CD4-positive, alpha-beta T cell treated with Interleukin-4 for 1 hour (primary cell): ENCODE results near the gene MFRP.

Experiments
- DNase-seq, 2 donors: peaks; one replicate each; pipeline ENCODE4 v3.0.0-alpha.2; 2020 to 2022

MFRP gene

GRCh38 chr11:119356349-119357031 lies 10.0 kb upstream of the MFRP start:
- peak; percentile 74 for DNase-seq

DNA sequence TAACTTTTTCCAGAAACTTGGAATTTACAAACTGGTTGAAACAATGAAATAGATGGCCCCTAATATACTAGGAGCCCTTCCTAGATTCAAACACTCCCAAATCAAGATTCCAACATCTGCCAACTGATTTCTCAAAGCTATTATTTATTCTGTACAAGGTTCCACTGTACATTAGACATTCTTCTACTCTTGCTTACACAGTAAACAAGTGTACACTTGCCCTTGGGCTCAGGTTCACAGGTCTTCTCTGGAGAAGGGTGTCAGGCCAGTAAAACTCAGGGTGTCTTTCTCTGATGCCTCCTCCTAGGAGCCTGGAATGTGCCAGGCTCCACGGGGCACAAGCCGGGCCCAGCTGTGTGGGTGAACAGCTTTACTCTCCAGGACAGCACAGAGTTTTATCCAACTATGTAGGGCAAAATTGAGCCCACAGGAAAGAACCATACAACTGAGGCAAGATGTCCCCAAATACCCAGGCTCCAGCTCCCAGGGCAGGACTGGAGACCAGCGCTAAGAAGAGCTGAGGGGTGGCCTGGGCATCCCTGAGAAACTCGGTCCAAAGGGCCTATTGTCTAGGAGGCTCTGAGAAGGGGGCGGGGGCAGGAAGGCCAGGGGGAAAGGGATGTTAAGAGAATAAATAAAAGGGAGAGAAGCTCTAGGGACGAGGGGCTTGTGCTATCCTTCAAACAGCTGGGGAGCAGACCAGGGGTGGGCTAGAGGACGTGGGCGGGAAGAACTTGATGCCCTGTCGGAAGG lies 8.8 kb upstream of the MFRP start:
- DNase-seq = no peak

DNA sequence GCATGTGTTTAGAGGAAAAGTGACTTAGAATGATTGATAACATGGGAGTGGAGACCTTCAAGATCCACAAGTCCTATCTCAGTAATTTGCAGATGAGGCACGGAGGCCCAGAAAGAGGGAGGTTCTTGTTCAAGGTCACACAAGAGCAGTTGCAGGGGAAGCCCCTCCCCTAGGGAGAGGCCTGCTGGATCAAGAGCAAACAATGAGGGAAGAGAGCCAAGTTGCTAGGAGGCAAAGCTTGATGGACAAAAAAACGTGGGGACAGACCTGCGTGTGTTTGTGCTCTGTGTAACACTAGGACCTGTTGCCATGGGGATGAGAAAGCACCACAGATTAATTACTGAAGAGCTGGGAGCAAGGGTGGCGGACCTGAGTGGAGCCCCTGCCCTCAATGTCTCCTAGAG lies 6.4 kb upstream of the MFRP start:
- no peak for DNase-seq

DNA sequence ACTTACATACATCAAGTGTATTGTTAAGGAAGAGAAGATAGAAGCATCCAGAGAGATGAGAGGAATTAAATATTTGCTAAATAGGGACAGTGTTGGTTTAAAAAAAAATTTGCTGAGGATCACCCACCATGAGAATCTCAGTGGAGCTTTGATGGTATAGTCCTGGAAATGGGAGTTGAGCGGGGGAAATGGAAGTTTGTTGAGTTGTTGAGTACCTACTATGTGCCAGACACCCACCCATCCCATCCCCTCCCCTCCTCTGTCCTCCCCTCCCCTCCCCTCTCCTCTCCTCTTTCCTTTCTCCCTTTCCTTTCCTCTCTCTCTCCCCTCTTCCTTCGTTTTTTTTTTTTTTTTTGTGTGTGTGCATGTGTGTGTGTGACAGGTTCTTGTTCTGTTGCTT lies 4.7 kb upstream of the MFRP start:
- no peak for DNase-seq

GRCh38 chr11:119350302-119350701 lies 3.8 kb upstream of the MFRP start:
- no peak for DNase-seq

GRCh38 chr11:119347940-119348605 lies 1.6 kb upstream of the MFRP start:
- no peak for DNase-seq

DNA sequence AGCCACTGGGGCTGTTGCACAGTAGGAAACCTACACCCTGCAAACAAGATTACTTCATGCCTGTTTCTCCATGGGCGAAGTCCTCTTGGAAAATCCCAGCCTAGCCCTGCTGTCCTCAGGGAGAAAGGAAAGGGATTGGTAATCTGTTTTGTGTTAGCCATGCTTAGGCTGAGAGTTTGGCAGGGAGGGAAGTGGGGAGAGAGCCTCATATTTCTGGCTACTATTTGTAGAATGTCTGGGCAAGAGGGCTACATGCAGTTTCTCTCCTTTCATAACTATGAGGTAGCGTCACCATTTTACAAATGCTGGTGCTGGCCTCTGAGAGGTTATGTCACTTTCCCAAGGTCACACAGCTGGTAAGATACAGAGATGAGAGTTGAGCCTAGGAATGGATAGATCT lies 737 bp upstream of the MFRP start:
- no peak for DNase-seq

DNA sequence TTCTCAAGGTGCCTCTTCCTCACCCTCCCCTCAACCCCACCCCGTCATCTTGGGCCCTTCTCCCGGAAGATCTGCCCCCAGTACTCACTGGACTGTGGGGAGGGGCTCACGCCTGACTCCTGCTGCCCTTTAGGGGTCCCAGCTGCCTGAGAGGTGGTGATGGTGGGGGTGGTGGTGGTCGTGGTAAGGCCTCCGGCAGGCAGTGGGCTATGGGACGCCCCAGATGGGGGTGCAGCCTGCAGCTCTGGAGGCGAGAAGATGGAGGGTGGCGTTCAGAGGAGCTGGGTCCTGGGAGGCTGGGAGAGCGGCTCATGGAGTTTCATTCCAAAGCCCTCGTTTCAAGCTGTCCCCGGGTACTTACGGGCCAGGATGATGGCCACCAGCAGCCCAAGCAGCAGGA lies 820 bp downstream of the MFRP start:
- no peak for DNase-seq

- DNase-seq = no peak
Observed at GRCh38 chr11:119344291-119345010, 2.1 kb downstream of the MFRP start.

DNA sequence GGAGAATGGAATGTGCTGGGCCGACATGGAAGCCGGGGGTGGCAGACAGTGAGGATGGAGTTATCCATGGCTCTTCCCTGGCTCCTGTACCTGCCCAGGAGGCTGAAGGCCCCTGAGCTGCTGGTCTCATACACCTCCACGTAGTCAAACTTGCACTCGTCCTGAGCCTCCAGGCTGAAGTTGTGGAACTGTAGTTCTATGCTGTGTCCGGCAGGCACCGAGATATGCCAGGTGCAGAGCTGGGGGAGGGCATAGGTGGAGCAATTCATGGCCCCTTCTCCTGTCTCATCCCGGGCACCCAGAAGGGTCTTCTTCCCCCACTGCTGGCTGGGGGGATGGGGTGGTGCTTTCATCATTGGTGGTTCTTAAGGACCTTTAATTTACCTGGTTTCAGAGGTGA lies 2.8 kb downstream of the MFRP start:
- DNase-seq = no peak

DNA sequence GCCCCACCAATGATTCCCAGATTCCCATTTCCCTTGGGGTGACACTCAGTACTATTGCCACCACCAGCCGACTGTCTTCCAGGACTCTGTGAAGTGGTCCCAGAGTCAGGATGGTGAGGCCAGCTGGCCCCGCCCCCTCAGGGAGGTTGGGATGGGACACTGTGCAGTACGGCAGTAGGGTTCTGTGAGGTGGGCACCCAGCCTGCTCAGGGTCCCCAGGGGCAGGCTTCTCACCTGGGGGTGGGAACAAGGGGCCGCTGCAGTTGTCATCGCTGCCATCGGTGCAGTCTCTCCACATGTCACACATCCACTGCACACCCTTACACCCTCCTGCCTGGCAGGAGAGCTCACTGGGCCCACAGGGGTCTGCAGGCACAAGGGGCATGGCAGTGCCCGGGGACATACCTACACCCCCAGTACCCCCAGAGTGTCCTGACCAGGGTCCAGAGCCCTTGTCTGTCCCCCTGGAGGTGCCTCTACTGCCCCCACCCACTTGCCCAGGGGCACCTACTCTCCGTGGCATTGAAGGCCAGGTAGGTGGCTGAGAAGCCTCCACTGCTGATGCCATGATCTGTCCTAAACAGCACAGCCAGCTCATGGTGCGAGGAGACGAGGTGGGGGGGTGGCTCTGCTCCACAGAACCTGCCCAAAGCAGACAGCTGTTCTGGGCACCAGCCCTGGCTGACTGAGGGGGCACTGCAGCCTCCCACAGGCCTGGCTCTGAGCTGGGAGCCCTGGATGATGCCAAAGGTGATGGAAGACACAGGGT lies 4.0 kb downstream of the MFRP start:
- no peak for DNase-seq

GRCh38 chr11:119342023-119342300 lies 4.5 kb downstream of the MFRP start:
- no peak for DNase-seq

GRCh38 chr11:119341222-119342022 lies 5.1 kb downstream of the MFRP start:
- DNase-seq = no peak

DNA sequence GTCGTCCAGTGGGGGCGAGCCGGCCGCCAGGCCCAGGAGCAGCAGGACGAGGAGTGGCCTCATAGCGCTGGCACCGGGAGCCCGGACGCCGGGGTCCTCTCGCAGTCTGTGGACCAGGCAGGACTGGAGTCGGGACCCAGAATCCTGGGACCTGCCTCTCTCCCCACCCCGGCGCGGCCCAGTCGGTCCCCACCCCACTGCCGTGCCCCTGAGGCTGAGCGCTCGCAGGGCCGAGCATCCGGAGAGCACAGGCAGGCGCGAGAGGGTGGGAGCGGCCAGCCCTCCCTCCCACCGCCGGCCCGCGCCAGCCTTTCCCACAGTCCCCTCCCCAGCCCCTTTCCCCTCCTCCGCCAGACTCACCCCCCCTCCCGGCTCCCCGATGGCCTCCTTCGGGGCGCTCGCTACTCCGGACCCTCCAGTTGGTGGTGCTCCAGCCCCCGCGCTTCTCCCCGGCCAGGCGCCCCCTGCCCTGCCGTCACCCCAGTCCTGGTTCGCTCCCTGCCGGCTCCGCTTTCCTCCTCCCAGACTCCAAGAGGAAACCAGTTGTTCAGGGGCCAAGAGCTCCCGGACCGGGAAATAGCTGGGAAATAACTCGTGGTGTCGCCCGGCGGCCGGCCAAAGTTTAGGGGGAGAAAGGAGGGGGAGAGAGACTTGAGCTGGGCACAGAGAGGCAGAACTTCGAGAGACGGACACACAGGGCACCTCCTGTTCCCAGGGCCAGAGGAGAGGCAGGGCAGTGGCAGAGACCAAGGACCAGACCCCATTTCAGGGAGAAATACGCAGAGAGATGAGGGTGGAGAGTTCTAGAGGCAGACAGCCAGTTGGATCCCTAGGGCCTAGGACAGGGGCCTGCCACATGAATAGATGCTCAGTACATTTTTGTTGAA lies 5.9 kb downstream of the MFRP start, which contains the start of gene C1QTNF5:
TSS of gene C1QTNF5 (minus strand) at position 549 of the 887 bp plus-strand sequence. CDS start at position 63, 486 bp downstream.
- DNase-seq = no peak

GRCh38 chr11:119339589-119340334 lies 6.7 kb downstream of the MFRP start:
- no peak for DNase-seq

DNA sequence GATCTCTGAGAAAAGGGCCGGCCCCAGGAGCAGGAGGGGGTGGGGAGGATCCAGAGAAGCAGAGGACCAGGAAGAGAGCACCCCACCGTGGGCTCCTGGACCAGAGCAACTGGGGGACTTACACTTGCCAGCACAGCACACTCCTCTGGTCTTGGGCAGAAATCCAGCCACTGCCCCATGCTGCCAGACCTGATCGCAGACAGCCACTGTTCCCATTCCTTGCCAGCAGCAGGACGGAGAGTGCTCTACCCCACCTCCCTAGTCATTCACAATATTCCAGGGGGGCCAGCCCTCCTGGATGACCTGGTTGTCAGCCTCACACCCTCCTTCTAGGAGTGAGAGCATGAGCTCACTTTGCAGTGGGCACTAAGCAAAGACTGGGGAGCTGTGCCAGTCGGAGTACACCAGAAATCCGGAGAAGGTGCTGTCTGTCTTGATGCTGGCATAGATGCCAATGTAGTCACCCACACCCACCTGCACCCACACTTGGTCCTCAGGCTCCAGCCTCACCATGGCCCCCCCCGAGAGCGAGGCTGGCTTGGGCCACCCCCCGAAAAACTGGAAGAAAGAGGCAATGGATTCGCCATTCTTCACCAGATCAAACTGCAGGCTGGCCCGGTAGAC lies 7.4 kb downstream of the MFRP start:
- DNase-seq = no peak

DNA sequence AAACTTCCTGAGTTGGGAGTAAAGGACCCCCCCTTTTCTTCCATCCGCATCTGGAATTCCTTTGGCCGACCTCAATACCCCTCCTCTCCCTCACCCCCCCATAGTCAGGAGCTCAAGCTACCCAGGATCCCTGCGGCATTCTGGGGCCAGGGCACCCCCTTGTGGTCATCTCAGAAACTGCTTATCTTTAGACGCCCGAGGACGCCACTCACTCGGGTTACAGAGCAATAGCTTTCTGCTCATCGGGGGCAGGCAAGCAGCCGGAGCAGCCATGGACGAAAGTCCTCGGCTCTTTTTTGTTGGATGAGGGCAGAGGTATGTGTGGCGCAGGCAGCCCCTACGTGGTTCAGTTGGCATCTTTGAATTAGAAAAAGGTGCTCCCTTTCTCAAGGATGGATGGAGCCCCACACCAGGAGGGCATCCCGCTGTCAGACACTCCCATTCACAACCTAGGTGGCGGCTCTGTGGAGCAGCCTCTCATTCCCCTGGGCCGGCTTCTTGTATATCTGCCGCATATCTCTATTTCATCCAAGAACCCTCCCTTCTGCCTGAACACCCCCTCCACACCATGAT lies 8.1 kb downstream of the MFRP start:
- peak; percentile 69 to 73 for DNase-seq

GRCh38 chr11:119337581-119338317 lies 8.8 kb downstream of the MFRP start:
- no peak for DNase-seq
